Posterior cingulate gyrus (tissue), 11 donors: Measurements from ENCODE around the gene GLIS1.
"Not testable (repeated sequence)": the region's sequence is repeated elsewhere in the genome, so short reads cannot be mapped to it uniquely, and the experiment has no call there.

Experiments
- DNase-seq, 10 donors: peaks; one replicate each; pipeline versions ENCODE4 v3.0.0 to v3.0.0-alpha.2; 2020 to 2021; ENCODE audit warnings: mixed read lengths in 3 of 10
- intact Hi-C: fragments of 100-400 bp; cut with DNase I; formaldehyde crosslinking; loops from one replicate; pipeline ENCODE4 v1.15.1; 2023

GLIS1 gene

GRCh38 chr1:53657891-53658396, 81.0 kb downstream of the GLIS1 start:
- intact Hi-C loops = no loop called here
- DNase-seq = peak in 2 of 10 donors; percentile 24 to 35

GRCh38 chr1:53657531-53657805, 81.5 kb downstream of the GLIS1 start:
- DNase-seq = peak in 2 of 10 donors; percentile 54 to 58
- intact Hi-C loops = no loop called here

- peak in 2 of 10 donors; percentile 37 to 74 for DNase-seq
- intact Hi-C loops = no loop called here
These were observed 82.0 kb downstream of the GLIS1 start for GRCh38 chr1:53656747-53657530.

GRCh38 chr1:53655931-53656746, 82.8 kb downstream of the GLIS1 start:
- DNase-seq = peak in 2 of 10 donors; percentile 39 to 67
- intact Hi-C loops = no loop called here

- DNase-seq = peak in 2 of 10 donors; percentile 28 to 57
- intact Hi-C loops = no loop called here
These were observed 84.5 kb downstream of the GLIS1 start for GRCh38 chr1:53654216-53655210.

- intact Hi-C loops = no loop called here
These were observed 85.3 kb downstream of the GLIS1 start for GRCh38 chr1:53653631-53654030.

GRCh38 chr1:53653200-53653575, 85.8 kb downstream of the GLIS1 start:
- DNase-seq = peak in 1 of 10 donors; percentile 48
- intact Hi-C loops = no loop called here

More at GRCh38 chr1:53653631-53654030, 85.3 kb downstream of the GLIS1 start:
- peak in 2 of 10 donors; percentile 2 to 41 for DNase-seq

- DNase-seq = peak in 1 of 10 donors; percentile 68
- intact Hi-C loops = no loop called here
These were observed 86.3 kb downstream of the GLIS1 start for GRCh38 chr1:53652441-53653199.

GRCh38 chr1:53651356-53651755, 87.6 kb downstream of the GLIS1 start:
- intact Hi-C loops = no loop called here
- DNase-seq = no peak

GRCh38 chr1:53648516-53648915, 90.4 kb downstream of the GLIS1 start:
- intact Hi-C loops = no loop called here
- no peak for DNase-seq

- intact Hi-C loops = not testable (repeated sequence)
- peak in 2 of 10 donors; percentile 39 to 40 for DNase-seq
These were observed 91.0 kb downstream of the GLIS1 start for GRCh38 chr1:53647915-53648314.

GRCh38 chr1:53646732-53647131, 92.2 kb downstream of the GLIS1 start:
- DNase-seq = no peak
- intact Hi-C loops = no loop called here

- intact Hi-C loops = no loop called here
- DNase-seq = peak in 1 of 10 donors; percentile 25
These were observed 93.3 kb downstream of the GLIS1 start for GRCh38 chr1:53645690-53646078.

GRCh38 chr1:53644909-53645689, 93.9 kb downstream of the GLIS1 start:
- peak in 1 of 10 donors; percentile 57 for DNase-seq
- intact Hi-C loops = no loop called here

- intact Hi-C loops = no loop called here
- peak in 1 of 10 donors; percentile 32 for DNase-seq
These were observed 94.5 kb downstream of the GLIS1 start for GRCh38 chr1:53644496-53644895.

- intact Hi-C loops = no loop called here
- peak in 1 of 10 donors; percentile 56 for DNase-seq
These were observed 95.0 kb downstream of the GLIS1 start for GRCh38 chr1:53643881-53644390.

- intact Hi-C loops = no loop called here
- peak in 1 of 10 donors; percentile 64 for DNase-seq
These were observed 95.7 kb downstream of the GLIS1 start for GRCh38 chr1:53643041-53643880.

GRCh38 chr1:53642607-53643006, 96.4 kb downstream of the GLIS1 start:
- DNase-seq = peak in 2 of 10 donors; percentile 27 to 34
- intact Hi-C loops = no loop called here
